HG03378 (cell line): ENCODE results near the gene P2RX1.
"Not testable (repeated sequence)": the region's sequence is repeated elsewhere in the genome, so short reads cannot be mapped to it uniquely, and the experiment has no call there.

ENCODE experiments used
- ATAC-seq: cut with Tn5 transposase; IDR thresholded peaks from one replicate; pipeline ENCODE4 v1.9.1; 2021; ENCODE audit warnings: mild to moderate bottlenecking, moderate library complexity; ENCODE audit not compliant: unreplicated experiment

Gene P2RX1

DNA sequence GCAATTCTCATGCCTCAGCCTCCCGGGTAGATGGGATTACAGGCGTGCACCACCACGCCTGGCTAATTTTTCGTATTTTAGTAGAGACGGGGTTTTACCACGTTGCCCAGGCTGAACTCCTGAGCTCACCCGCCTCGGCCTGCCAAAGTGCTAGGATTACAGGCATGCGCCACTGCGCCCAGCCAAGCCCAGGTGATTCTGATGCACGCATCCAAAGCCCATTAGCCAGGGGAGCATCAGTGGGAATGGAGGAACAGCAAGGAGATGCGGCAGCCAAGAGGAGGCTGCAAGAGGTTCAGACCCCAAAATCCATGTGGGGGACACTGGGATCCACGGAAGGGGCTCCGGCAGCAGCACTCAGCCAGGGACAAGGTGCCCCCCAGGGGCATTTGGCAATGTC, 35.9 kb upstream of the P2RX1 start:
- no peak for ATAC-seq

DNA sequence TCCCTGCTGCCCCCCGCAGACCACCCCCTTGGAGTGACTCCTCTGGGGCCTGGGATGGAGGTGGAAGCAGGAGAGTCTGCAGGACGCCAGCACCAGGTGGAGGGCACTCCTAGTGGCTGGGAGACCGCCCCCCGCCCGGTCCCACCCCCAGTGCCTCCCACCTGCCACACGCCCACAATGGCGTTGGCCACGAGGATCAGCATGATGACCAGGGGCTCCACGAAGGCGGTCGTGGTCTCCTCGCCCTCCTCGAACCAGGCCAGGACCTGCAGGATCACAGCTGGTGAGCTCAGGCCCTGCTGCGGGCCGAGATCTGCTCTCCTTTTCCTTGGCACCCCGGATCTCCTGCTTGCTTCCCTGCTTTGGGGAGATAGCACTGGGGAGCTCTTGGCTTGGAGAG, 35.2 kb upstream of the P2RX1 start:
- ATAC-seq, result no peak

DNA sequence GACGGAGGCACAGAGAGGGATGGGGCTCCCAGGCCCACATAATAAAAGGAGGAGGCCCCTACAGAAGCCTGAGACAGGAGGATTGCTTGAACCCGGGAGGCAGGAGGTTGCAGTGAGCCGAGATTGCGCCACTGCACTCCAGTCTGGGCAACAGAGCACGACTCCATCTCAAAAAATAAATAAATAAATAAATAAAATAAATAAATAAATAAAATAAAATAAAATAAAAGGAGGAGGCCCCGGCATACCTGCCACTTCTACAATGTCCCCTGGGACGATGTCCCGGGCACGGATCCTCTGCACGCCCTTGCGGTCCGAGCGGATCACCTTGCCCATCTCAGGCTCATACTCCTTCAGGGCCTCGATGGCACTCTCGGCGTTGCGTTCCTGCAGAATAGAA, 34.7 kb upstream of the P2RX1 start:
- ATAC-seq, result no peak

DNA sequence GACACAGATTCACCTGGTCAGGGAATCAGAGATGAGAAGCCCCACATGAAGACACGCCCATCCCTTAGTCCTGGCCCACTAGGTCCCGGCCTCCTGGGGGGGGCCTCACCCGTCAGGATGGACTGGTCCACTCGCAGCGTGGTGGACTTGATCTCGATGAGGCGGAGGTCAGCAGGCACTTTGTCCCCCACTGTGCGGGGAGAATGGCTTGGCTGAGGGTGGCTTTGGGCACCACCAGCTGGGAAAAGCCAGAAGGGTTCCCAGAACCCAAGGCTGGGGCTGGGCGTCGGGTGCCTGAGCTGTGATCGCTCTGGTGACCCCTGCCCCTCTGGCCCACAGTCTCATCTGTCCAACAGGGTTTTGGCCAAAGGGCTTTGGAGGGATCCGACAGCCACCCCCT, 34.3 kb upstream of the P2RX1 start:
- ATAC-seq, result no peak

DNA sequence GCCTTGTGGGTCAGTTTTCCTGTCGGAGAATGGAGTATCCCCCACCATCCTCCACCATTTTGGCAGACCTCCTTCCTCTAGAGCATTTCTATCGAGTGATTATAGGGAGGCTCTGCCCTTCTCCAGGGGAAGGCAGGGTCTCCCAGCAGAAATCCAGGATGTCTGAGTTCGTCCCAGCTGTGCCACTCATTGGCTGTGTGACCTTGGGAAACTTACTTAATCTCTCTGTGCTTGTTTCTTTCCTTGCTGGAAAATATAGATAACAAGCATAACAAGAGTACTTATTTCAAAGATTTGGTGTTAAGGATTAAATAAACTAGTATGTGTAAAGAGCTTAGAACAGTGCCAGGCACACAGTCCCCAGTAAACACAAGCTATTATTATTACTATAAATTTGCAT, 33.2 kb upstream of the P2RX1 start:
- no peak for ATAC-seq

DNA sequence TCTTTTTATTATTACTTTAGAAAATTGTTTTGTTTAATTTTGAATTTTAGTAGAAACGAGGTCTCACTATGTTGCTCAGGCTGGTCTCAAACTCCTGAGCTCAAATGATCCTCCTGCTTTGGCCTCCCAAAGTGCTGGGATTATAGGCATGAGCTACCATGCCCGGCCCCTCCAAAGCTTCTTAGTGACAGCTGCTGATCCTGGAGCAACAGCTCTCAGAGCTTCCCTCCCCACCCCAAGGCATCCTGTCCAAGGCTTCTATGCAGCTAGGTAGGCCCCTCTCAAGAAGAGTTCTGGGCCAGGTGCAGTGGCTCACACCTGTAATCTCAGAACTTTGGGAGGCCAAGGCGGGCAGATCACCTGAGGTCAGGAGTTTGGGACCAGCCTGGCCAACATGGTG, 32.3 kb upstream of the P2RX1 start:
- ATAC-seq, result not testable (repeated sequence)

DNA sequence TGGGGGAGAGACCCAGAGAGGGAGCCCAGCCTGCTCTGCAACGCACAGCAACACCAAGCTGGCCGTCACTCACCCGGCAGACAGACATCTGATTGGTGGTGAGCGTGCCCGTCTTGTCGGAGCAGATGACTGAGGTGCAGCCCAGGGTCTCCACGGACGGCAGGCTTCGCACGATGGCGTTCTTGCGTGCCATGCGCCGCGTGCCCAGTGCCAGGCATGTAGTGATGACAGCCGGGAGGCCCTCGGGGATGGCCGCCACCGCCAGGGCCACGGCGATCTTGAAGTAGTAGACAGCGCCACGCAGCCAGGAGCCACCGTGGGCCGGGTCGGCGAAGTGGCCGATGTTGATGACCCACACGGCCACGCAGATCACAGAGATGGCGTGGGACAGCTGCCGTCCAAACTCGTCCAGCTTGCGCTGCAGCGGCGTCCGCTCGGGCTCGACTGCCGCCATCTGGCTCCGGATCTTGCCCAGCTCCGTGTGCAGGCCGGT, 31.1 kb upstream of the P2RX1 start:
- no peak for ATAC-seq

DNA sequence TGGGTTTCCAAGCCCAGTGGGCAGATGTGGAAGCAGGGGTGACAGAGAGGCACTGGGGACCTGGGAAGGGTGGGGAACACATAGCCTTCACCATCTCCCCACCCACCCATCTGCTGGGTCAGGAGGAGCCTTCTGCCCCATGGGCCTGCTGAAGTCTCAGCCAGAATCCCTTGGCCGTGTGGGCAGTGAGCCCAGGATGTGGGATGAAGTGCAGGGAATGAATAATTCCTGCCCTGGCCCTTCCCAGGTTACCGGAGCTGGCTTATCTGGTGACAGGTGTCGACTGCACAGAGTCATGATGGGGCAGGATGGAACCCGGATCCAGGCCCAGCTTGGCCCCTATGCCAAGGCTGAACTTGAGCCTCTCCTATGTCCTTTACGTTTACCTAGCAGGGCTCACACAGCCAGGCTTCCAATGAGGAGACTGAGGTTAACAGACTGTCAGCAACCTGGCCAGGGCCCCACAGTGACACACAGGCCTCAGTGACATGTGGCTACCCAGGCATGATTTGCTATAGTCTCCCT, 30.5 kb upstream of the P2RX1 start:
- no peak for ATAC-seq

DNA sequence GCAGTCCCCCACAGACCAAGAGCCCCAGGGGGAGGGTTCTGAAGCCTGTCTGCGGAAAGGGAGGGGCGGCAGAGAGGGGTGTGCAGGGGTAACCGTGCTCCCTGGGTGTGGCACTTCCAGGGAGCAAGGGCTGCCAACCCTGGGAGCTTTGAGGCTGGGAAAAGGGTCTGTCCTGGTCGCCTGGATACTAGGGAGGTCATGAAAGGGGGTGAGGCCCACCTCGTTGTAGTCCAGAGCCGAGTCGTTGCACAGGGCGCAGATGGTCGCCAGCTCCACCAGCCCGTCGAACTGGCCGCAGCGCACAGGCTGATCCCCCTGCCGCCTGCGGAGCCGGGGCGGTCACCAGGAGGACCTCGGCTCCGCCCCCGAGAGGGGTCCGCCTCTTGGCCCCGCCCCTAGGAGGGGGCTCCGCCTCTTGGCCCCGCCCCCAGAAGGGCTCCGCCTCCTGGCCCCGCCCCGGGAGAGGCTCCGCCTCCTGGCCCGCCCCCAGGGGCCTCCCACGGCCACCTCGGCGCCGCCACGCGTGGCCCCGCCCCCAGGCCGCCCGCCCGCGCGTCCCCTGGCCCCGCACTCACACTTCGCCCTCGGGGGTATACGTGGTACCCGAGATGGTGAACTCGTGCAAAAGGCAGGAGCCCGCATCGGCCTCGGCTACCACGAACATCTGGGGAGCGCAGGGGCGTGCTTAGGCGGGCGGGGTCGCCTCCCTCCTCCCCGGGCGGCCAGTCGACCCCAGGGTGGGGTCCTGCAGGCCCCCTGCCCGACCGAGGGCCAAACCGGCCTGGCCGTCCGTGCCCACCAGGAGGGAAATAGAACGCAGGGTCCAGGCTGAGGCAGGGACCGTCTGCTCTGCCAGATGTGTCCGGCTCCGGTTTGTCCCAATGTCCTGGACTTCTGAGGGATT, 28.5 kb upstream of the P2RX1 start:
- ATAC-seq, result no peak

DNA sequence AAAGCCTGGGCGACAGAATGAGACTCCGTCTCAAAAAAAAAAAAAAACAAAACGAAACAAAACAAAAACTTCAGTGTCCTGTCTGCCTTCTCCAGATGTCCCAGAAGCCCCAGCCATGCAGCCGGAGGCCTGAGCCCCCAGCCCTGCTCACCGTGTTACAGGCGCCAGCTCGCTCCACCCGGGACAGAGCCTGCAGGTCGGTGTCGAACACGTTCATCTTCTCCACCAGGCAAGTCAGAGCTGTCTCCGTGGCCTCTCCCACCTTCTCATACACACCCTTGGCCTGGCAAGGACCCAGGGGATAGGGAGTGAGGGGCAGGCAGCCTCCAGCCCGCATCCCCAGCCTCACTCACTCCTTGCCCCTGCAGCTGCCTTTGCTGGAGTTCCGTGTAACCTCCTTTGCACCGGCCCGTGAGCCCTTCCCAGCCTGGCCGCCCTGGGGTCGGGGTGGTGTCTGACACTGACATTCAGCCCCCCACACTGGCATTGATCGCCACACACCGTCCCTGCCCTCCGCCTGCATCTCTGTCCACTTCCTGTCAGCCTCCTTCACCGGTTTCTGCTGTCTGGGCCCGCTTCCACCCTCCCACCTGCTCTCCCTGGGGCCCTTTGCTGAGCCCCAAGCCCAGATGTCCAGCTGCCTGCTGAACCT, 27.1 kb upstream of the P2RX1 start:
- ATAC-seq, result no peak

DNA sequence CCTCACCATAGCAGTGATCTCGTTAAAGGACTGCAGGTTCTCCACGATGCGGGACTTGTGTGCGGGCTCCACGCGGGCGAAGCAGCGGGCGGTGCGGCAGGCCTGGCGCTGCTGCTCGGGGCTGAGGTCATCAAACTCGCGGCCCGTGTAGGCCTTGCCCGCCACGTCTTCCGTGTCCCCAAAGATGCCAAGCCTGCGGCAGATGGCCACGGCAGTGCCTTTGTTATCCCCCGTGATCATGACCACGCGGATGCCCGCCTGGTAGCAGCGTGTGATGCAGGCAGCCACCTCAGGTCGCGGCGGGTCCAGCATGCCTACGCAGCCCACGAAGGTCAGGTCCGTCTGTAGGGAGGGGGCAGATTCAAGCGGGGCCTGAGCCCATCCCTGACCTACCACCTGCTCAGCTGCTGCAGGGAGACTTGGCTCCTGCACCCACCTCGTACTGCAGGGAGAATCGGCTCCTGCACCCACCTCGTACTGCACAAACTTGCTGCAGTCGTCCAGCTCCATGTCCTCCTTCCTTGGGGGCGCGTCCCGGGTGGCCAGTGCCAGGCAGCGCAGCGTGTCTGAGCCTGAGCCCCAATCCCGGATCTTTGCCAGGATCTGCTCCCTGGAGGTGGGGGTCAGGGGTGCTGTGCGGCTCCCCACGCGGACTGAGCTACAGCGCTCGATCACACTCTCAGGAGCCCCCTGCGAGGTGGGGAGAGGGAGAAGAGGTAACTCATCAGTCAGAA, 24.9 kb upstream of the P2RX1 start:
- ATAC-seq, result no peak

DNA sequence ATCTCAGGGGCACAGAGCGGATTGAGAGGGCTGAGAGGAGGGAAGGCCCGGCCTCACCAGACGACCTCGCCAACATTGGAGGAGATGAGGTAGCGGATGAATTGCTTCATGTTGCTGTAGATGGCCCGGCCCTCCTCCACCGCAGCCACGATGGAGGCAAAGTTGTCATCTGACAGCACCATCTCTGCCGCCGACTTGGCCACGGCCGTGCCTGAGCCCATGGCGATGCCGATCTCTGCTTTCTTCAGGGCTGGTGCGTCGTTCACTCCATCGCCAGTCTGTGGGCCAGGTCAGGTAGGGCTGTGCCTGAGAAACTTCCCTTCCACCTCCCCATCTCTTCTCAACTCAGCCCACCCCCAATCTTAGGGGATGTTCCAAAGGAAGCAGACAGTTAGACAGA, 21.1 kb upstream of the P2RX1 start:
- ATAC-seq, result no peak

DNA sequence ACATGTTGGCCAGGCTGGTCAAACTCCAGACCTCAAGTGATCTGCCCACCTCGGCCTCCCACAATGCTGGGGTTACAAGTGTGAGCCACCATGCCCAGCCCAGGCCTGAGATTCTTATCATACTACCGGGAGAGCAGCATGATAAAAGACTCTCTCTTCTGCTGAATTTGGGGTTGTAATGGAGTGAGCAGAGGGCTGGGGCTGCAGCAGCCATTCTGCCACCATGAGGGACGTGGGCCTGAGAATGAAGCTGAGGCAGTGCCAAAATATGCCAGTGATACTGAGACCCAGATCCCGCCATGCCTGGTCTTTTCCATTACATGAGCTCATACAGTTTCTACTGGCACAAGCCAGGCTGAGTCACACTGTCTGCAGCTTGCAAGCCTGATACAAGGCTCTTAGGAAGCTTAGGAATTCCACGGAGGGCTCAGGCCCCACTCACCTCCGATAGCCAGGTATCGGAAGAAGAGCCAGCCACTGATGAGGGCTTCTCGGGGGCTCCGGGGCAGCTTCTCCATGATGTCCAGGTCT, 19.6 kb upstream of the P2RX1 start:
- ATAC-seq, result no peak

DNA sequence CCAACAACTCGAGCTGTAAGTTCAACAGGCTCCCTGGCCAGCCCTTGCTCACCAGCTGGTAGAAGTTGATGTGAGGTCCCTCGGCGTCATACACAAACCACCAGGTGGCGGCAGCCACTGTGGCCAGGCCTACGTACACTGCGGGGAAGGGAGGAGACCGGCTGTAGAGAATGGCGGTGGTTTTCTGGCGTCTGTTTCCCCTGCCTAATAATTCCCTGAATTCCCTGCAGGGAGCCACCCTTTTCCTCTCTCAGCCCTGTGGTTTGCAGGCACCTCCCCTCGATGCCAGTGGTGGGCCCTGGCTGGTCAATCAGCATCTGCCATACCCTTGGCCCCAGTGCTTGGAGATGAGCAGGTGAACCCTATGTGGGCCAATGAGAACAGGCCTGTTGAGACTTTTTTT, 18.9 kb upstream of the P2RX1 start:
- no peak for ATAC-seq

DNA sequence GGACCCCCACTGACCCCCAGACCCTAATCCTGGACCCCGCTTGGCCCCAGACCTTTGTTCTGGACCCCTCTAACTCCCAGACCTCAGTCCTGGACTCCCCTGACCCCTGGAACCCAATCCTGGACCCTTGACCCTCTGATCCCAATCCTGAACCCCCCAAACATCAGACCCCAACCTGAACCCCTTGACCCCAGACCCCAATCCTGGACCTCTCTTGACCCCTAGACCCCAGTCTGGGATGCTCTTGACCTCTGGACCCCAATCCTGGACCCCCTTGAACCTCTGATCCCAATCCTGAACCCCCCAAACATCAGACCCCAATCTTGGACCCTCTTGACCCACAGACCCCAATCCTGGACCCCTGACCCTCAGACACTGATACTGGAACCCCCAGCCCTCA, 13.5 kb upstream of the P2RX1 start:
- no peak for ATAC-seq

DNA sequence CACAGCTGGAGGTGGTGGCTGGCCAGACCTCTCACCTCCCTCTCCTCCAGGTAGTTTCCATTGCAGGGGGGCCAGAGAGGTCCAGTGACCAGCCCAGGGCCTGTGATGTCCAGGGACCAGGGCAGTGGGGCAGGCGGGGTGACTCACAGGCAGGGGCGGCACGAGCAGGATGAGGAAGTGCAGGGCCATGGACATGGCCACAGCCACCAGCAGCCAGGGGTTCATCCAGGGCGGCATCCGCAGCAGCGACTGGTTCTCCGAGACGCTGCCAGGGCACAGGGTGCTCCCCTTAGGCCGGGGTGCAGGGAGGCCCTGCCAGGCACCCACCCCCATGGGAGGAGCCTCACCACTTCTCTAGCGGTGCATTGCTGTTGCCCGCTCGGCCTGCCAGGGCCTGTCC, 12.9 kb upstream of the P2RX1 start:
- no peak for ATAC-seq

DNA sequence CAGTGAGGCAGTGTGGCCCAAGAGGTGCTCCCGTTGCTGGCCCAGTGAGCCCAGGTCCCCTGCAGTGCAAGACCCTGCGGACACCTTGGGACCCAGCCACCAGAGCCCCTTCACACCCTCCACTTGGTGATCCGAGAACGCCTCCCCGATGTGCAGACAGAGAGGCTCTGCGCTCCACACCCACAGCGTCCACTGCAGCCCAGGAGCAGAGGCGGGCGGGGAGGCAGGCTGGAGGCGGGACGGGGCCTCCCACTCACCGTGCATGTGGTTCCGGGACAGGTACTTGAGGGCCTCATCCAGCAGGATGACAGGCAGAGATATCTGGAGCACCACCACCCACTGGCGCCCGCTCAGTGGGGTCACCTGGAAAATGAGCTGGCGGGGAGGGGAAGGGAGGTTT, 12.1 kb upstream of the P2RX1 start:
- no peak for ATAC-seq

DNA sequence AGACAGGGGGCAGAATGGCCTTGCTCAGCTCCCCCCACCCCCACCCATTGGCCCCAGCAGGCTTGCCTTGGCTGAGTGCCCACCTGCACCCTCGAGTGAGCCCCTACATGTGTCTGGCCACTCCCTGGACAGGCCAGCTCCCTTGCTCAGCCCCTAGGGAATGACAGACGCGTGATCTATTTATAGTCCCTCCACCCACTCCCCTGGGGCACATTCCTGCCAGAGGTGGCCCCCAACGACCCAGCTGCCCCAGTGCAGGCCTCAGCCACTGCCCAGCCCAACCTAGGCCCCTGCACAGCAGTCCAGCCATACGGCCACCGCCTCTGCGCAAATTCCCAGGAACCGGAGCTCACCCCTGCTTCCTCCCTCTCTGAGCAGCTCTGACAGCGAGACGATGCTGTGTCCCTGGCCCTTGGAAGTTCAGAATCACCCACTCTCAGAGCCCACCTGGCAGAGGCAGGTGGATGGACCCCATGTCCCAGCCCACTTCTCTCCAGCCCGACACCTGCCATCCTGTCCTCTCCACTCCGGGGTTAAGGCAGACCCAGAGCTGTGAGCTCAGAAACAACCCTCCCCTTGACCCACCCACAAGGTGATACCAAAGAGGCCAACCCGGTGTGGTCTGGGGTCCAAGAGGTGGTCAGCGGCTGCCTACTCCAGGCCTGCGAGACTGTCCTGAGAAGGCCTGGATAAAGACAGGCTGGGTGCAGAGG, 11.5 kb upstream of the P2RX1 start:
- no peak for ATAC-seq

DNA sequence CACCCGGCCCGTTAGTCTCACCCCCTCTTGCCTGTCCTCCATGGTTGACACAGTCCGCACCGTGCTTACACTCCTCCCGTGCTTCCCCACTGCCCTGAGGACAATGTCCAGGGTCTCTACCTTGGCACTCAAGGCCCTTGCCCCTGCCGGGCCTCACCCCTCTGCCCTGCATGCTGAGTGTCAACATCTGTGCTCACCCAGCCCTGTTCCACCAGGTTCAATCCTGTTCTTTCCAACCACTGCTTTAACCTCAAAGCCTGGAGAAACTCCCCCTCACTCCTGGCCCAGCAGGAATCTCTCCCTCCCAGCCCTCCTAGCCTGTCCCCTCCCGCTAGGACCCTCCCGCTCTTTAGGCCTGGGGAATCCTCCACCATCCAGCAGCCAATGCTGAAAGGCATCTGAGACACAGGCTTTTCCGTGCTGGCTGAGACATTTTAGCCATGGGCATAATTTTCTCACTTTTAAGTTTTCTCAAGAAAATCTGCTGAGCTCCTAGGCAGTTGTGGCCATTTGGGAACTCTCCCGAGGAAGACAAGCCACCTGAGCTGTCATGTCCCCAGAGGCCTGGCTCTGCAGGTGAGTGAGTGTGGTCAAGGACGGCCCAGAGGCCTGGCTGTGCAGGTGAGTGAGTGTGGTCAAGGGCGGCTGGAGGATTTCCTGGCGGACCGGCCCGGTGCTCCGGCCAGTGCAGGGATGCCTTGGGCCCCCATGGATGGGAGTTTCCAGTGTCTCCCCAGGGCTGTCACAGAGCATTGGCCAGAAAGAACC, 10.8 kb upstream of the P2RX1 start:
- no peak for ATAC-seq
